GM19099 (cell line): ENCODE measurements around the gene TREML4.

ENCODE experiments used
- POLR2A ChIP-seq: IDR thresholded peaks from 3 replicates; pipeline ENCODE4 v1.6.1; 2011; ENCODE audit warnings: low read depth; ENCODE audit not compliant: insufficient read length; ENCODE audit errors: extremely low read depth

The TREML4 gene

DNA sequence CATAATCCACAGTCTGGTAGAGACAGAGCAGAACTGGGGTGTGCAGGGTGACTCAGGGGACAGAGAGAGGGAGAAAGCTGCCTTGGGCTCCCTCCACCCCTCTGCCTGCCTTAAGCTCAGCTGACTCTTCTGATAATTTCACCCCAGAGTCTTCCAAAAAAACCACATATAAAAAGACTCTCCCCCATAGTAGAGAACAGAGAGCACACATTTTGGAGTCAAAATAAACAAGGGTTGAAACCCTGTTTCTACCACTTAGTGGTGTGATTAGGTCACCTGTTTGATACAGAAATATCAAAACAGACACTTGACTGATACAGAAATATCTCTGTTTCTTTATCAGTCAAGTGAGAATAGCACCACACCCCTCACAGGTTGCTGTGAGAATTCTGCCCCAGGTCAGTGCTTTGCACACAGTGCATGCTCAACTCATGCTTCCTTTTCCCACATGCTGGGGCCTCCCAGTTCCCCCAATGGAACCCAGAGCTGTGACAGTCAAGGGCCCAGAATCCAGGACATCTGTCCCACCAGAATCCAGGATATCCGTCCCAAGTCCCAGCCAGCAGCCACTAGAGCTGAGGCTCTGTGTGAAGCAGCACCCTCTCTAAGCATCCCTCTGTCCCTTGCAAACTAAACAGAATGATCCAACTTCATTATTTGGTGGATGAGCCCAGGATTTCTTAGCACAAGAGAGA lies 28.4 kb upstream of the TREML4 start:
- TF ChIP-seq POLR2A: no peak

DNA sequence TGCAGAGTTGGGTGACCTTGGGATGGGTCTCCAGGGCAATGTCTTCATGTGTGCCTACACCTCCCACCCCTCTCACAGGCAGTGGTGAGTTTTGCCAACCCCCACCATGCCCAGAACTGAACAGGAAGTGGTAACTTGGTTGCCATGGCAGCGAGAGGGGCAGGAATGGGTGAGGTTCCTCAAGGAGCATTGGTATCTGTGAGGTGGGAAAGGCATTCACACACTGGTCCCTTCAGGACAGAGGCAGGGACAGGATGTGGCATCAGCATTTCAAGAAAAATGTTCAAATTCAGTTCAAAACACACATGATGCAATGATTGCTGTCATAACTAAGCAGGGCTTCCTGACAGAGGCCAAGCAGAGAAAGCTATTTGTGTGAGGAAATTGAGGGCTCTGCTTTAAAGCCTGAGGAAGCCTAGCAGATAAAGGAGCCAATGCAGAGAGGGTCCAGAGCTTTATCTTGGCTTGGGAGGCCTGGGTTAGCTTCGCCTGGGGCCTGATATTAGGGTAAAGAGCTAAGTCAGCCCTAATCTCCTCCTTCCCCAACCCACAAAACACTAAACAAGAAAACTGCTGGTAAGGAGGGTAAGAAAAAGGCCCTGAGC lies 27.8 kb upstream of the TREML4 start:
- TF ChIP-seq POLR2A: no peak

DNA sequence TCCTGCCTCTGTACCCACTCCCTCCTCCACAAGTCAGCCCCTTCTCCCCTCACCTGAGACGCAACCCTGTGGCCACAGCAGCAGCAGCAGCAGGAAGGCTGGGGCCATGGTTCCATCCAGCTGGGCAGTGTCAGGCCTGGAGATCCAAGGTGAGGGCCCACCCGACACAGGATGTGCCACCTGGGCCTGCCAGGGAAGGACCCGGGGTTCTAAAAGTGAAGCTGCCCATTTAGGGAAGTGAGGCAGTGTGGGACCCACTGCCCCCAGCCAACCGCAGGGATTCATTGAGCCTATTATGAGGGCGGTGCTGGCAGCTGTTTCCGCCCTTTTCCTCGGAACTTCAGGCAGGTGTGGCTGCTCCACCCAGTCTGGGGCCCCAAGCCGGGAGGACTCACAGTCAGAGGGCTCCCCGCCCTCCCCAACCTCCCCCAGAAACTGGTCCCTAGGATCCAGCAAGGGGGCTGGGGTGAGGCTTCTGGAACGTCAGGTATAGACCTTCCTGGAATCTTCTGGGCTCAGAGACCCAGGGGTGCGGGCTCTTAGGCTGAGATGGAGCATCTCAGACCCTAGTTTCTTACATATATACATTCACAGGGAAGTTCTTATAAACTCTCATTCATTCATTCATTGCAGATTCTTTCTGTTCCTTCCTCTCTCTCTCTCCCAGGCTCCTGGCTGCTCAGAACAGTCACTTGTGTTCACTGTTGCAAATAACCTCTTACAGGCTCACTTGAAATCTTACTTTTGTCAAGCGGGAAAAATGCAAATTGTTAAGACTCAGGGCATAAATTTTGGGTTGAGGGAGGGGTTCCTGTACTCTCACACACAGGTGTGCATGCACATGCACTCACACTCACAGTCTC lies 27.0 kb upstream of the TREML4 start, which contains the start of gene TREML2:
TREML2 (minus strand) TSS at position 249 of the 863 bp plus-strand sequence; CDS start at position 108, 141 bp downstream.
- peak; percentile 30 for TF ChIP-seq POLR2A

DNA sequence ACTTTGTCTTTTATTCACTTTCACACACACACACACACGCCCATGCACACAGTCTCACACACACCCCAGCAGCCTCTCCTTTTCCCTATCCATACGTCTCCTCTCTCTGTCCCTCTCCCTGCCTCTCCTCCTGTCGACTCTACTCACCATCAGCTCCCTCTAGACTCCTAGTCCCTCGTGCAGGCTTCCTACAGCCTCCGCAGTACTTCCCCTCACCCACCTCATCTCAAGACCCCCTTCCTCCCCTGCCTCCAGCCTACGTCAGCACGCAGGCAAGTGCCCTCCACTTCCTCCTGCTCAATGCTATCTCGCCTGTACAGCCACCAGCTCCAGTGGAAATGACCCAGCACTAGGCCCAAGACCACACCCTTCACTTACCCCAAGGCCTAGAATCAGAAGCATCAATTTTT lies 26.4 kb upstream of the TREML4 start:
- no peak for TF ChIP-seq POLR2A

DNA sequence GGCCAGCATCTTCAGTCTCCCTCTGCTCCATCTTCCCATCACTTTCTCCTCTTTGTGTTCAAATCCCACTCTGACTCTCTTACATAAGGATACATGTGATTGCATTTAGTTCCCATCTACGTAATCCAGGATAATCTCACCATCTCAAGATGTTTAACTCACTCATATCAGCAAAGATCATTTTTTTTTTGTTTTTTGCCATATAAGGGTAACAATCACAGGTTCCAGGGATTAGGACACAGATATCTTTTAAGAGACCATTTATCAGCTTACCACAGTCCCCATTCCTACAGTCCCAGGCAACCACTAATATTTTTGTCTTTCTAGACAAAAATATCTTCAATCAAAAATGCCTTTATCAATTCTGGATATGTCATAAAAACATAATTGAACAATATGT lies 24.0 kb upstream of the TREML4 start:
- no peak for TF ChIP-seq POLR2A

DNA sequence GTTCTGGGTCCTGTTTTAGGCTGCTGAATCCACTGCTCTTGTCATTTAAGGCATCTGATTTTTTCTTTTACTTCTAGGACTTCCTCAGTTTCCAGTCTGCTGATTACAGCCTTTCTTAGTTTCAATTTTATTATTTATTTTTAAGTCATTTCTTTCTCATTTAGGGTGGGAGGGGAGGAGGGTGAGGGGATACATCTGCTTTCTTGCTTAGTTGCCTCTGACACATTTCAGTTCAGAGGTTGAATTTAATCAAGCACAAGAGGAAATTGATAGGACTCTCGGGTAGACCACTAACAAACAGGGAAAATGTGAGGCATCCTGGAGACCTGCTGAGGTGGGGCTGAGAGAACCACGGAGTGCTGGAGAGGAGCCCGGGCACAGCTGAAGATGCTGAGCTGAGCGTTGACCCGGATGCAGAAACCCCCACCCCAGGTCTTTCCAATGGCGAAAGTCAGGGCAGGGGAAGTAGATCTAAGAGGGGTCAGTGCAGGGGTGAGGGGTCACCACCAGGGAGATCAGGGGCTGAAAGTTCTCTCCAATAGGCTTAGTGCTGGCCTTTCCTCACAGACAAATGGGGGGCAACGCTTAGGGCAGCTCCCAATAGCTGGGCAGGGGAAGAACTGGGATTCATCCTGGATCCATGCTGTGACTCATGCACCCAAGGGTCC lies 19.6 kb upstream of the TREML4 start:
- TF ChIP-seq POLR2A: no peak

DNA sequence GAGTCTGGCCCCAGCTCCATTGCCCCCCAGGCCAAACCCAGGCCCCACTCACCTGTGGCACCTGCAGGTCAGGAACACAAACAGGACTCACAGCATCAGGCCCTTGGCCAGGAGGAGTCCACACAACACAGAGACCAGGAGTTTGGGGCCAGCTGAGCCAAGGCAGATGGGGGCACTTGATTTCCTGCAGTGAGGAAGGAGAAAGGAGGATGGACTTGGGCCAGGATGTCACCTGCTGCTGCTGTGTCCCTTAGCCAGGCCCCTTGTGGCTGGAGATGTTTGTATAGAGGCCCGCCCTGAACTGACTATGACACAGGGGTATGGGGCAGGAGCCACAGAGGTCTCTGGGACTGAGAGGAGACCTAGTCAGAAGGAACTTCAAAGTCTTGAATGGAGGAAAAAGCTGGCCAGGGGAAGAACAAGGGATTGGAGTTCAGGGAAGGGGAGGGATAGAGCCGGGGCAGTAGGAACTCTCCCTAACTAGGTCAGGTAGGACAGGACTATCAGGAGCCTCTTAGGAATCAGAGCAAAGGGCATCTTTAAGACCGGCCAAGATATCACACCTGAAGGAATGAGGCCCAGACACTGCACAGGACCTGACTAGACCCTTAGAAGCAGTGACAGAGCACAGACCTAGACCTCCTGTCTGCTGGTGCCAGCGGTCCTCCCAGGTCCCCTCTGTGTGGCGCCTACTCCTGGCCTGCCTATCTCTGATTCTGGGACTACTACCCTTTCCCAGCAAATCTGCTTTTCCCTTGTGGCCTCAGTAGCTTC lies 18.4 kb upstream of the TREML4 start:
- no peak for TF ChIP-seq POLR2A

DNA sequence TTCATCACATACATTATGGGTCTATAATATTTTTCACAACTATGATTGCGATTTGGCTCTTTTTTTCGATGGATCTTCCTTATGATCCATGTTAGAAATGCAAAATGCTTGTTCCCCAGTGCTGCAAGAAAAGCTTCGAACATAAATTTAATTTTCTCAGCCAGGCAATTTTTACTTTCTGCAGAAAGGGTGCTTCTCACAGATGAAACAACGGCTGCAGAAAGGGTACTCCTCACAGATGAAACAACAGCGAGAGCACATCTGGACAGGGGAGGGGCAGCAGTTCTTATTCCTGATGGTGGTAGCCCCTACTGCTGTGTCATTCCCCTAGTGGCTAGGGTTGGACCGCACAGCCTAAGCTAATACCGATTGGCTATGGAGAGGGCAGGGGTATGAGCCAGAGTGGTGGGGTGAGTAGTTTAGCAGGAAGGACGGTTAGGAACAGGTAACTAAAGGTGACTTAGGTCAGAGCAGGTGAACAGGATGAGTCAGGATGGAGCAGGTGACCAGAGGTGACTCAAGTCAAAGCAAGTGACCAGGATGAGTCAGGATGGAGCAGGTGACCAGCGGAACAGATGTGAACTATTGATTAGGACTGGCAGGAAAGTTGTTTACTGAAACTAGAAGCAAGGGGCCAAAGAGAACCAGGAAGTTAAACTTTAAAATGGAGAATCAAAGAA lies 13.4 kb upstream of the TREML4 start:
- TF ChIP-seq POLR2A: no peak

DNA sequence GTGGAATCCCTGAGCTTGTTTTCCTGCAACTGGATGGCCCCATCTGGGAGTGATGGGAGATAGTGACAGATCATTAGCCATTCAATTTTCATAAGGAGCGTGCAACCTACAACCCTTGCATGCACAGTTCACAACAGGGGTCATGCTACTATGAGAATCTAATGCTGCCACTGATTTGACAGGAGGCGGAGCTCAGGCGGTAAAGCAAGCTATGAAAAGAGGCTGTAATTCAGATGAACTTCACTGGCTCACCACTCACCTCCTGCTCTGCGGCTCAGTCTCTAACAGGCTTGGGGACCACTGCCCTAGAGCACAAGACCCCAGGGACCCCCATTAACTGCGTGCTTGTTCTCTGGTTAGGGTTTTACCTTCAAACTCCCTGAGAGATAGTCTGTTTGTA lies 12.4 kb upstream of the TREML4 start:
- TF ChIP-seq POLR2A: no peak

DNA sequence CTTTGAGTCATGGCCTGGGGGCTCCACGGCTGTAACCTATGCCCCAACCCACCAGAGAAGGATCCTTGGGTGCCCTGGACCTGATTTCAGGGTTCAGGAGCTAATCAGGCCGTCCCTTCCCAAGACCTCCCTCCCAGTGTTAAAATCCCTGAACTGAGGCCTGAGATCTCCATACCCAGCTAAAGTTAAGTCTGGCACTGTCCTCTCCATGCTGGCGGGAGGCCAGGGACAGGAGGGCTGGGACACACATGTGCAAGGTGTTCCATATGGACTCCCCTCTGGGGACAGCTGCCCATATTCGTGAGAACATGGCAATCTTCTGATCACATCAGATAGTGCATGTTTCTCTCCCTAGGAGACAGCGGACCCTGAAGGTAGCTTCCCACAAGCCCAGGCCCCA lies 11.5 kb upstream of the TREML4 start:
- no peak for TF ChIP-seq POLR2A

DNA sequence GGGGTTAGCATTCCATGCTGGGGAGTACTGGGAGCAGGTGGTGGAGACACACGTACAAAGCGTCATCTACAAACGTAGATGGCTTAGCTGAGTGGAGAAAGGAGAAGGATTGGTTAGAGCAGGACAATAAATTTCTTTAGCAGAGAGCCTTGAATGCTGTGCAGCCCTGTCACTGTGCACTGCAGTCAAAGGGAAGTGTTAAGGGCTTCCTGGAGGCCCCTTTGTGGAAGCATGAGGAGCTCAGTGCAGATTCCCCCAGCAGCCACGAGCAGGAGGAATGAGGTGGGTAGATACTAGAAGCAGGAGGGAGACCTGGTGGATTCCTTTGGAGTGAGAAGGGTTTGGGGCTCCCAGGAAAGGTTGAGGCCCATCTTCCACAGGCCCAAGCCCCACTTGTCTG lies 6.1 kb upstream of the TREML4 start:
- no peak for TF ChIP-seq POLR2A

DNA sequence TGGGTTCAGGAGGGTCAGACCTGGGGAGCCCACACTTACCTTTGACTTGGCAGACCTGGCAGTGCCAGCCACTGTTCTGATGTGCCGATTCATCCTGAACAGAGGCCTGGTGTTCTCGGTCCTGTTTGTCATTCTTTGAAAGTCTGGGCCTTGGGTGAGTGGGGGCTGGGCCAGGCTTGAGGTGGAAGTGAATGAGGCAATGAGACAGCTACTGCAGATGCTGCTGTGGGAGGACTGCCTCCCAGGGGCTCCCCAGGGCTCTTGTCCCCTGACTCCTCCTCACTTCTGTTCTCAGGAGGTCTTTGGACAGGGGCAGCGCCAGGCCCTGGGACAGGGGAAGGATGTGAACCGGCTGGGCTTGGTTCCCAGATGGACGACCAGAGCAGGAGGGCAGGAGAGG lies 5.6 kb upstream of the TREML4 start:
- TF ChIP-seq POLR2A: no peak

DNA sequence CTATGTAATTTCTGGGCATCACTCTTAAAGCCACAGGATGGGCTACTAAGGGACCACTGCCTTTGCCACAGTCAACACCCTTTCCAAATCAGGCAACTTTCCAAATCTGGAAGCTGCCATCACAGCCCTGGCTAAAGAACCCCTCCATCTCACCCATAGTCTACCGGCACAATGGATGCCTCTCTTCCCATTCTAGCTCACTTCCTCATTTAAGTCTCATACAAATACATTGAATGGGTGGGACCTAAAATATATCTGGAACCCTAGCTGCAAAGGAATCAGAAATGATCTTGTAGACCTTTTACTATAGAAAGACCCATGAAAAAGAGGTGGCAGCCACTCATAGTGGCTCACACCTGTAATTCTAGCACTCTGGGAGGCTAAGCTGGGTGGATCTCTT lies 3.3 kb upstream of the TREML4 start:
- no peak for TF ChIP-seq POLR2A

DNA sequence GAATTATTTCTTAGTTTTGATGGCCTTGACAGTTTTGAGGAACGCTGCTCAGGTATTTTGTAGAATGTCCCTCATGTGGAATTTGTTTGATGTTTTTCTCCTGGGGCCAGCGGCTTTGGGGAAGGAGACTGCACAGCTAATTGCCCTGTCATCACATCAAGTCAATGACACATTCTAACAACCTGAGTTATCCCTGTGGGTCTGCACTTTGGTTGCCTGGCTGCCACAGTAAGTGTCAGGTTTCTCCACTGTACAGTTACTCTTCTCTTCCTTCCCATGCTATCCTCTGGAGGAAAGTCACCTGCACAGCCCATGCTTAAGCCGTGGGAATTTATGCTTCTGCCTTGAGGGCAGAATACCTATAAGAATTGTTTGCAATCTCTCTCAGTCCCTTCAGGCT lies 1.4 kb upstream of the TREML4 start:
- TF ChIP-seq POLR2A: no peak
